PC-3 (cell line): Measurements from ENCODE around the gene HOXC9.

Experiments used
- CTCF ChIP-seq: fragments of 300-600 bp; sonication (generic); conservative IDR thresholded peaks from 2 replicates; pipeline ENCODE4 v1.5.1; 2017; ENCODE audit warnings: antibody characterized with exemption, low read depth, mild to moderate bottlenecking, low read length
- EZH2 ChIP-seq: fragments of 300-600 bp; sonication (generic); IDR thresholded peaks from one replicate; pipeline ENCODE4 v1.6.1; 2017; ENCODE audit warnings: antibody characterized with exemption, mild to moderate bottlenecking, low read length; ENCODE audit not compliant: unreplicated experiment

- TF ChIP-seq CTCF (no peak), EZH2 (no peak)
Observed at GRCh38 chr12:54024581-54025305, 24.8 kb downstream of the HOXC9 start.
